Sigmoid colon (tissue), 7 donors: ENCODE data around the gene CES5A. TPM values are rescaled to one million over a fixed set of nuclear protein-coding genes. Genes with fewer than 3 reads are reported as not detected.
"Not testable (repeated sequence)": the region's sequence is repeated elsewhere in the genome, so short reads cannot be mapped to it uniquely, and the experiment has no call there.

Experiments
- DNase-seq: peaks from one replicate; pipeline ENCODE4 v3.0.0-alpha.2; 2019
- H3K27ac ChIP-seq, 4 donors: fragments of 200-600 bp; sonication (generic); one replicate each; pipeline ENCODE4 v1.5.1; 2016 to 2019; ENCODE audit warnings: mild to moderate bottlenecking in 1 of 4
- H3K27me3 ChIP-seq, 3 donors: fragments of 200-600 bp; sonication (generic); one replicate each; pipeline ENCODE4 v1.5.1; 2019; ENCODE audit warnings: mild to moderate bottlenecking in 1 of 3
- H3K36me3 ChIP-seq, 4 donors: fragments of 200-600 bp; sonication (generic); one replicate each; pipeline ENCODE4 v1.5.1; 2016 to 2019
- H3K4me1 ChIP-seq, 4 donors: fragments of 200-600 bp; sonication (generic); one replicate each; pipeline ENCODE4 v1.5.1; 2017 to 2019
- H3K4me3 ChIP-seq, 4 donors: fragments of 200-600 bp; sonication (generic); one replicate each; pipeline ENCODE4 v1.5.1; 2017 to 2019; ENCODE audit warnings: mild to moderate bottlenecking in 2 of 4, moderate library complexity in 1 of 4
- H3K9me3 ChIP-seq, 4 donors: fragments of 200-600 bp in 3 of 4; sonication (generic) in 3 of 4; one replicate each; pipeline versions ENCODE4 v1.5.1 to v1.6.1; 2013 to 2019
- CTCF ChIP-seq, 4 experiments: fragments of 450-650 bp in 3 of 4; fragments of 200-600 bp in 1 of 4; IDR thresholded peaks; one replicate each; pipeline ENCODE4 v1.5.1; 2016 to 2019; ENCODE audit warnings: antibody characterized with exemption in 4 of 4, mild to moderate bottlenecking in 3 of 4, moderate library complexity in 2 of 4
- EP300 ChIP-seq, 4 donors: sonication (generic); formaldehyde crosslinking; IDR thresholded peaks; one replicate each; pipeline ENCODE4 v1.6.1; 2017; ENCODE audit warnings: antibody characterized with exemption in 4 of 4
- POLR2A ChIP-seq, 2 donors: fragments of 450-650 bp; IDR thresholded peaks; one replicate each; pipeline ENCODE4 v1.6.1; 2016; ENCODE audit warnings: antibody characterized with exemption in 2 of 2, mild to moderate bottlenecking in 2 of 2, moderate library complexity in 2 of 2
- POLR2AphosphoS5 ChIP-seq, 4 donors: sonication (generic); formaldehyde crosslinking; IDR thresholded peaks; one replicate each; pipeline ENCODE4 v1.6.1; 2017; ENCODE audit warnings: antibody characterized with exemption in 4 of 4
- WGBS, 2 donors: extraction: QIAGEN DNeasy Blood & Tissue Kit; methylation state at CpG; one replicate each; pipeline ENCODE4 v1.1.7; 2013; 5-methylcytosine and 5-hydroxymethylcytosine counted together
- intact Hi-C: fragments of 100-400 bp; cut with DNase I; formaldehyde crosslinking; loops from one replicate; pipeline ENCODE4 v1.15.1; 2023
- polyA plus RNA-seq, 3 donors: library from polyadenylated mRNA; stranded (reverse); fragments of 200-250 nt; gene quantifications; one replicate each; pipeline ENCODE4 v1.2.3, GENCODE V29; 2013
- total RNA-seq, 4 donors: library from RNA; depleted of rRNA; stranded (reverse); fragments of >200 nt; gene quantifications; one replicate each; pipeline ENCODE4 v1.1.0, GENCODE V29; 2016
- donor health status: healthy with polysubstance abuse.
- donor health status: Bipolar disorder and iron deficiency.
- donor health status: healthy.

CES5A gene
- total and polyA plus RNA-seq, 7 donors: not detected

DNA sequence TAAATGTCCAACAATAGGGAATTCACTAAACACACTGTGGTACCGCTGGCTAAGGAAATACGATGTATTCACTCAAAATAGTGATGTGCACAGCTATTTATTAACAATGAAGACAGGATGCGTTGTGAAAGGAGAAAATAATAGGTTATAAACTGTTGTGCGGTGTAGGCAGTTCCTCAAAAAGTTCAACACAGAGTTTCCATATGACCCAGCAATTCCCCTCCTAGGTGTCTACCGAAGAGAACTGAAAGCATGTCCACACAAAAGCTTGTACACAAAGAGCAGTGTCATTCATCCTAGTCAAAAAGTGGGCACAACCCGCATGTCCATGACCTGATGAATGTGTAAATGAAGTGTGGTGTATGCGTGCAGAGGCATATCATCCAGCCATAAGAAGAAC, 41.1 kb downstream of the CES5A start:
- DNase-seq: no peak
- Histone ChIP-seq H3K36me3 (no peaks in the 10 kb centered on the region), H3K27ac (peak overlapping the region in 1 of 4 donors; percentile 71), H3K9me3 (no peaks in the 10 kb centered on the region), H3K27me3 (no peaks in the 10 kb centered on the region), H3K4me1 (no peaks in the 10 kb centered on the region), H3K4me3 (no peak overlapping the region)
- WGBS, 2 donors: 69 to 83% methylated on average over 7 of the region's 7 CpGs
- TF ChIP-seq POLR2AphosphoS5 (IDR thresholded peaks at IDR 0.05) (no peak), EP300 (IDR thresholded peaks at IDR 0.05) (no peak), POLR2A (IDR thresholded peaks at IDR 0.05) (no peak), CTCF (IDR thresholded peaks at IDR 0.05) (no peak)
- intact Hi-C loops: no loop called here

DNA sequence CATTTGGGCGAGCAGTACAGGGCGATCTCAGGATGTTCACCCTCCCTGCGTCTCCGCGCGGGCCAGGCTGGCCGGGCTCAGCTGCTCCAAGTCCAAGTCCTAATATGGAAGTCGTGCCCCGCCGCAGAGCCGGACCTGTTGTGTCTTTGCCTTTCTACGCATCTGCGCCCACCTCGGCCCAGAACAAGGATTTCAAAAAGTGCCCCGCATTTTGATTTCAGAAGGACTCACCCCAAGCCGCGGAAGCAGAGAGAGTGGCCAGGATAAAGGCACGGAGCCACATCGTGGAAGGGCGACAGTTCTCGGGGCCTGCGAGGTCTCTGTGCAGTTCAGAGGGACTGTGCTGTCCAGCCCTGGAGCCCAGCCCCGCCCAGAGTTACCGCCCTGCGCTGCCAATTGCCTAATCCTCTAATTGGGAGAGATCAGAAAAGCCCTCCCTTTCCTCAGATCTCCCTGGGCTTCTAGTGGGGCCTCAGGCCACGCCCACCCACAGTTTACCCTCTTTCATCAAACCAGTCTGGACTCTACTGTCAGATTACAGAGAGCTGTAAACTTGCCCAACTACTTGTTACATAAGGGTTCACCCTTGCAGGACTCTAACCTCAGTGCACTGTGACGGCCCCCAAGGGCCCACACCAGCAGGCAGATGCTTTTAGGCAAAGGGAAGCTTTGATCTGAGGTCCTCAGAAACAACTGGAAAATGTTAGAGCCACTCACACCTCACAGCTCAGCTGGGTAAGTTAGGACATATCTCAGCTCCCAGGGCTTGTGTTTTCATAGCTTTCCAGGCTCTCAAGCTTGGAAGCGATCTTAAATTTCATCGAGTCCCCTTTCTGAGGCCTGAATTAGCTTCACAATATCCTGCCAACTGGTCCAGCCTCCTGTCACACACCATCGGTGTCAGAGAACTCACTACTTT, 42.1 kb downstream of the CES5A start, which contains the start of gene CES1:
Gene CES1 (minus strand): TSS at position 324 of the 919 bp plus-strand sequence. CDS start 41 bp downstream, at position 283.
- no peaks in the 10 kb centered on the region for H3K9me3 ChIP-seq
- H3K36me3 ChIP-seq: no peaks in the 10 kb centered on the region
- intact Hi-C loops: no loop called here
- H3K27me3 ChIP-seq: no peaks in the 10 kb centered on the region
- peak within 1 kb of the TSS in 3 of 4 donors; percentile 22 to 42 (median 39) for H3K4me3 ChIP-seq
- TF ChIP-seq CTCF (IDR thresholded peaks at IDR 0.05): no peak
- TF ChIP-seq EP300 (IDR thresholded peaks at IDR 0.05): no peak
- TF ChIP-seq POLR2A (IDR thresholded peaks at IDR 0.05): no peak
- TF ChIP-seq POLR2AphosphoS5 (IDR thresholded peaks at IDR 0.05): no peak
- WGBS, 2 donors: 55 to 67% methylated on average over 30 of the region's 30 CpGs
- peak within 1 kb of the TSS in 3 of 4 donors; percentile 34 to 76 (median 71) for H3K27ac ChIP-seq
- DNase-seq: peak; percentile 78
- no peaks in the 10 kb centered on the region for H3K4me1 ChIP-seq

GRCh38 chr16:55832425-55832772, 42.8 kb downstream of the CES5A start:
- H3K4me3 ChIP-seq: peak overlapping the region in 3 of 4 donors; percentile 22 to 42 (median 39)
- H3K9me3 ChIP-seq: no peaks in the 10 kb centered on the region
- no peak for DNase-seq
- intact Hi-C loops: no loop called here
- 89 to 90% methylated on average over 17 of the region's 17 CpGs for WGBS, 2 donors
- TF ChIP-seq POLR2AphosphoS5 (IDR thresholded peaks at IDR 0.05) (no peak), POLR2A (IDR thresholded peaks at IDR 0.05) (no peak), EP300 (IDR thresholded peaks at IDR 0.05) (no peak), CTCF (IDR thresholded peaks at IDR 0.05) (no peak)
- H3K27me3 ChIP-seq: no peaks in the 10 kb centered on the region
- H3K27ac ChIP-seq: peak overlapping the region in 3 of 4 donors; percentile 34 to 76 (median 71)
- H3K4me1 ChIP-seq: no peaks in the 10 kb centered on the region
- no peaks in the 10 kb centered on the region for H3K36me3 ChIP-seq

GRCh38 chr16:55830658-55831294, 44.4 kb downstream of the CES5A start:
- no peaks in the 10 kb centered on the region for H3K9me3 ChIP-seq
- TF ChIP-seq EP300 (IDR thresholded peaks at IDR 0.05) (no peak), POLR2AphosphoS5 (IDR thresholded peaks at IDR 0.05) (no peak), POLR2A (IDR thresholded peaks at IDR 0.05) (no peak), CTCF (IDR thresholded peaks at IDR 0.05) (no peak)
- no peaks in the 10 kb centered on the region for H3K4me1 ChIP-seq
- no peaks in the 10 kb centered on the region for H3K27me3 ChIP-seq
- H3K36me3 ChIP-seq: peaks cover 0 to under 1% (median 0%) of the 10 kb centered on the region in 4 donors
- WGBS, 2 donors: 72 to 80% methylated on average over 6 of the region's 6 CpGs
- H3K27ac ChIP-seq: no peak overlapping the region
- intact Hi-C loops: no loop called here
- no peak overlapping the region for H3K4me3 ChIP-seq
- no peak for DNase-seq

DNA sequence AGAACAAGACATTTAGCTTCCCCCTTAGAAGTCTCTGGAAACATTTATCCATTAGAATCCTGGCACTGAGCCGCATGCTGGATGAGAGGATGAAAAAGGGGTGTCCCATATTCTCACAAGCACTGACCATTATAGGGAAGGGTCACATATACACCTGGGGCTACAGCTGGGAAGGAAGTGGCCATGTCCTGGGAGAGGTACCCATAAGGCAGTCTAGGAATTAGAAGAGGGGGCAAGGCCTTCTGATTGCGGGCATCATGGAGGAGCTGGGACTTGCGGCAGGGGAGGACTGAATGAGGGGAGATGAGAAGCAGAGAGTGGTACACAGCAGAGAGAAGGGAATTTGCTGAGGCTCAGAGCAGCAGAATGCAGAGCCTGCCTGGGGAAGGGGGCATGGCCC, 45.9 kb downstream of the CES5A start:
- not testable (repeated sequence) for H3K9me3 ChIP-seq, H3K27me3 ChIP-seq, DNase-seq, H3K27ac ChIP-seq, H3K4me3 ChIP-seq, H3K4me1 ChIP-seq, H3K36me3 ChIP-seq
- WGBS, 2 donors: 86 to 92% methylated on average over 3 of the region's 3 CpGs
- intact Hi-C loops: loop anchor here (2.0 kb wide), 1 partner anchor 64 kb away; no protein-coding TSS in a partner anchor
